ENCODE results near the gene SNCAIP.
"Not testable (repeated sequence)": the region's sequence is repeated elsewhere in the genome, so short reads cannot be mapped to it uniquely, and the experiment has no call there.

SNCAIP gene

DNA sequence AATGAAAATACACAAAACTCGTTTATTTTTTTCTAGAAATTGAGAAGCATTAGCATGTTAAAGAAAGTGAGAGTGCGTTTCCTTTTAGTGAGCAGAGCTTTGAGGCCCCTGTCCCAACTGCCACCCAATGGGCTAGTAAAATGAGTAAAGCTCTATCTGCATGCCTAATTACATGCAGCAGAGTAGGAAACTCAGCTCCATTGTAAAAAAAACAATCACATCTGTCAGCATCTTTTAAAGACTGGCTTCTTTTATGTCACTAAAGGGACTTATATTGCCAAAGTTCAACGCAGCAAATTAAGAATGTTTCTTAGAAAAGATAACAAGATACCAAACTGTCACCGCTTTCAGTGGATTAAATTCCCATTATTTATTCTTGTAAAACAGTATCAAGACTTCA is 154.0 kb downstream of the SNCAIP start:
- DNase-seq (ENCODE audit: low spot score), result no peak

DNA sequence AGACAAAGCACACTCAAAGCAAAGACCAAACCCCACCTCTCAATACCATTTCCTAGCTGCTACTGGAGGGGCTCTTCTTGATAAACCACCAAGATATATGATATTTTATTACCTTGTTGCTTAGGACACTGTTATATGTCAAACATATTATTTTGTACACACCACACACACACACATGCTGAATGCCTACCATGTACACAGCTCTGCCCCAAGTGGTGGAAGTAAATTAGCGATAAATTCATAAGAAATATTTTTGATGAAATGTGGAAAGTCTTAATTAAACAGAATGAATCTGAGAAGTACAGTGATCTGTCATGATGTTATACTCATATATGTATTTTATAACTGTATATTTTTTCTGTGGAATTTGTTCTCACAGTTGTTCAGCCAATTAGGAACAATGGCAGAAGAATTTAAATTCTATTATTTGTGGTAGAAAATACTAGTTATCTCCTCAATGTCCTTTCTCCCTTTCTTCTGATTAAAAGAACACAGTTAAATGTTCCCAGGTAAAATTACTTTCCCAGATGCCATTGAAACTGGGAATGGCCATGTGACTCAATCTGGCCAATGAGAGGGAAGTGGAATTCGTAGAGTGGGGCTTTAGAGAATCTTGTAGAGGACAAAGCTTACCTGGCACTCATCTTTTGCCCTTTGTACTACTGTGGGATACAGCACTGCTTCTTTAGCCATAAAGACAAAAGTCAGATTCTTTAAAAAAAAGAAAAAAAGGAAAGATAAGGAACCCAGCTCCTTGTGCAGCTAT is 156.5 kb downstream of the SNCAIP start:
- no peak for DNase-seq (ENCODE audit: low spot score)

DNA sequence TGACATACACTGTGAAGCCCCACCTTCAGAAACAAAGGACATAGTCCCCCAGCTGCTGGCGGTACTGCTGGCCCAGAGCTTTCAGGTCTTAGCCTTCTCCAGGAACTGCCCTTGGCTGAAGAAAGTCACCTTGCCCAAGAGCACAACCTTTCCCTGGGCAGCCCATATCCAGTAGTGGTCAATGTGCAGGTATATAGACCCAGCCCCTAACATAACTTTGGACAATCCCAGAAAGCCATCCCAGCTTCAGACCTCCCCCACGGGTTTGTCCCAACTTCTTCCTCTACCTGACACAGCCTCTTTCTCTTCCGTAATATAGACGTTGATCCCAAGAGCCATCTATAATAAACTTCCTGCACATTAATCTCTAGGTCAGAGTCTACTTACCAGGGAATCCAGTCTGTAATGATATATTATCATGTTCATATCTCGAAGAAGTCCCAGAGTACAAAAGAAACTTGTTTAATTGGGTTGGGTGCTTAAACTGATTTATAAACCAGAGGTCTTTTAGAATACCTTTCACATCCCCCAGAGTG is 157.4 kb downstream of the SNCAIP start:
- no peak for DNase-seq (ENCODE audit: low spot score)

DNA sequence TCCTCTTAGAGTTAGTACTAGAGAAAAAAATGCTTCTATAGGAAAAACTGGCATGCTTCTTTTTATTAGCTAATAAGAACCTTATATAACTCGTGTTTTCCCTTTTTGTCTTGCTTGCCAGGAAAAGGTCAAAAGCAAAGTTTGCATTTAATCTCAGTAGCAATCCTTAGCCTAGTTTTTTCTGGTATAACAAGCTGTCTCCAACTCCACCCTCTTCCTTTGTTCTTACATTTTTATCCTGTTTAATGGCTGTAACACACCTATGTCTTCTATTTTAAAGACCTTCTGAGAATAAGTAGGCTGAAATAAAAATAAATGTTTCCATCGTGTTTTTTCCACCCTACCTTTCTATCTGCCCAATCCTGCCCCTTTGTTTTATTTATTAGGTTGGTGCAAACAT is 158.3 kb downstream of the SNCAIP start:
- DNase-seq (ENCODE audit: low spot score), result no peak

DNA sequence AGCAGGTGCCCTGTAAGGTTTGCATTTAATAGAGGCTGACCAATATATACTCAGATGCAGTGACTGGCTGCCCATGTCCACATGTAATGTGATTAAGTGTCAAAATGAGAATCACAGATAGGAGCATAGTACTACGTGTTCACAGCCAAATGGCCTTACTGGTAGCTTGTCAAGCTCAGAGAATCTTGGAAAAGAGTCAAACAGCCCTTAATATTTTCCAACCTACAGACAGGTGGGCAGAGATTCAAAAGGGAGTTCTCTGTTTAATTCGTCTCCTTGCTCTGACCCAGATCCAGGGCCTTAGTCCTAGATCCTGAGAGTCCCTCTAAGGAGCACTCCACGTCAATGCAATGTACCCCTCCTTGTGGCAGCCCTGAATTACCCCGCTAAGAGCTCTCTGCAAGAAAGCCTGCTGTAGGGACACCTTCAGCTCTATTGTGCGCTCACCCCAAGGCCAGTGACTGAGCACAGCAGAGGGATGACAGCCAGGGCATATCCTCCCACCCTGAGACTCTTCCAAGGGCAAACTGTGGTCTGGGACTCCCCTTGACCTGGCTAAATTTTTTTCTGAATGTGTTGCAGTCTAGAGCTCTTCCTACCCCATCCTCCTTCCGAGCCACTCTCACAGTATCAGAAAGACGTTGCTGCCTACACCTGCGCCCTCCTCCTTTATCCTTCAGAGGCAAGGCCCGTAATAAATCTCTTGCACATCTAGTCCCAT is 159.2 kb downstream of the SNCAIP start:
- no peak for DNase-seq (ENCODE audit: low spot score)

DNA sequence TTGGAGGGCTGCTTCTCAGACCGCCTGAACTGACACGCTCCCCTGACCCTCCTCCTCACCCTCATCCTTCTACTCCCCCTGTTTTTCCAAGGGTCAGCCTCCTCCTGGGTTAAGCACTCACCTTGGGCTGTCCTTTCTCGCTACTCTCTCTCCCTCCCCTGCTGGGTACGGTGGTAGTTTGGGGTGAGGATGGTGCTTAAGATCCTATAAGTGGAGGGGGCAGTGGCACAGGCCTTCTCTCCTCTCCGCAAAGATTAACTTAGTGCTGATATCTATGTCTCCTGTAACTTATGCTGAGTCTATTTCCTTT is 159.7 kb downstream of the SNCAIP start:
- DNase-seq (ENCODE audit: low spot score), result no peak

DNA sequence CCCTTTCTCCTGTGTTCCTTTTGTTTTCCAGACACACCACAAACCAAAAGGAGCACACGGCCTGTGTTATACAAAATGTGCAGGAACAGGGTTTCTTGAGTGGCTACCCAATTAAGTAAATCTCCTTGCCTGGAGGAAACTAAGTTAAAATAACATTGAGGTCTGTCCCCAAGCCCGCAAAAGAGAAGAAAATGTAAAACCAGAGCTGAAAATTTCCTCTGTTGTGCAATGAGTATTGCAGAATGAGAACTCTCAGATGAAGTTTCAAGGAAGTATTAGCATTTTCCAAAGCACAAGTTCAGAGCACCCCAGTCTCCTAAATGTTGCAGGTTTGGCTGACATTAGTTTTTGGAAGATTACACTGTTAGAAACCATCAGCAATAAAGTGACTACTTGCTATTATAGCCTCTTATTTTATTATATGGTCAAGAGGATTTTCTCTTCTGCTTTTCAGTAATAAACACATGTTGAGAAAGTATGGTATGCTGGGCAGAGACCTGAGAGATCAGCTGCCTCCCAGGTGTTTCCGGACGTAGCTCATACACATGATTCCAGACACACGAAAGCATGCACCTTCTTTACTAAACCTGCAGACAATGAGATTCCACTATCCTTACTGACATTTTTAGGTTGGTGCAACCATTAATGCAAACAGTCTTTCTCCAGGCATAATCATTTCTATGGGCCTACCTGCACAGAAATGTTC is 161.3 kb downstream of the SNCAIP start:
- no peak for DNase-seq (ENCODE audit: low spot score)

DNA sequence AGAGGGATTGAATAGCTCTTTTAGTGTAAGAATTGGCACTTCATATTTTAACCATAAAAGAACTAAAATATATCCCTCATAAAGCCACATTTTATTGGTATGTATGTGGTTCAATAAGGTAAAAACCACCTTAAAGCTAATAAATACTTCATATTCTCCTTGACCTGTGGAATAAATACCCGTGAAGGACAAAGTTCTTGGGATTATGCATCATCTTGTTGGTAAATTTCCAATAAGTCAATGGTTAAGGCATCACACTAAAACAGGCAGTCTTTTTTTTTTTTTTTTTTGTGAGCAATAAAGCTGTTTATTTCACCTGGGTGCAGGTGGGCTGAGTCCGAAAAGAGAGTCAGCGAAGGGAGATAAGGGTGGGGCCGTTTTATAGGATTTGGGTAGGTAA is 161.9 kb downstream of the SNCAIP start:
- DNase-seq (ENCODE audit: low spot score), result no peak

DNA sequence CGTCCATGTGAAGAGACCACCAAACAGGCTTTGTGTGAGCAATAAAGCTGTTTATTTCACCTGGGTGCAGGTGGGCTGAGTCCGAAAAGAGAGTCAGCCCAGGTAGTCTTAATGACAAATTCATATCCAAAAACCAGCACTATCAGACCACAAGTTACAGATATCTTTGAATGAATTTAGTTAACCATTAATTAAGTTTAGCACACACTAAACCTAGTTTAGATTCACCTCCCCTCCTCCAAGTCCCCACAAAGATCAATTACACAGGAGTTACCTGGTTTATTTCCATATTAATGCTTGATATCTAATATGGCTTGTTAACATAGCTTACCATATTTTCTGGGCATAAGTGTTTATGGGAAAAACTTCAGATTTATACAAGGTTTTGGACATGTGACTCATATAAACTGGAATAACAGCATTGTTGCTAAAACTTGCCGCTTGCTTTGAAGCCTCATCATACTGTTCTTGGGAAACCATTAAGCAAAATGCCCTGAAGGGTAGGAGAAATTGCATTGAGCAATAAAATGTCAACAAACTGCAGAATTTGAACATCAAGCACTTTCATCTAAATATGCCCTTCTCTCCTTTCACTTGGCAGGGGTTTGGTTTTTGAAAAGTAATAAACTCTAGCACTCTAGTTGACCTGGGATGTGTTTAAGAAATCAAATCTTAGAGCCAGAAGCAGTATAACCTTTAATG is 166.9 kb downstream of the SNCAIP start:
- DNase-seq (ENCODE audit: low spot score), result no peak

DNA sequence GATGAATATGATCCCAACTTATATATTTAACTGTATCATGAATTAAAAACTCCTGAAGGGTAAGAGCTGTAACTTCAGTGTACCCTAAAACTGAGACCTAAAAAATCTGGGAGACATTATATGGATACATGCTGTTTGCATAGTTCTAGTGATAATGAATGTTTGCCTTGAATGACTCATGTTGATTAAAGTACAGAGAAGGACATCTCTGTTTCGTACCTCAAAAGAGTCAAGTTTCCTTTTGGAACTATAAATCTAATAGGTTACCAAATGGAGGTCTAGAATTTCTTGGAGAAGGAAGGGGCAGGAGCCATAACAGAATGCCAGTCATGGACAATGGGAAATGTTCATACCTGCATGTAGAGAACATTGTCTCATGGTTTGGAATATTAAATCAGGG is 168.1 kb downstream of the SNCAIP start:
- DNase-seq (ENCODE audit: low spot score), result no peak

DNA sequence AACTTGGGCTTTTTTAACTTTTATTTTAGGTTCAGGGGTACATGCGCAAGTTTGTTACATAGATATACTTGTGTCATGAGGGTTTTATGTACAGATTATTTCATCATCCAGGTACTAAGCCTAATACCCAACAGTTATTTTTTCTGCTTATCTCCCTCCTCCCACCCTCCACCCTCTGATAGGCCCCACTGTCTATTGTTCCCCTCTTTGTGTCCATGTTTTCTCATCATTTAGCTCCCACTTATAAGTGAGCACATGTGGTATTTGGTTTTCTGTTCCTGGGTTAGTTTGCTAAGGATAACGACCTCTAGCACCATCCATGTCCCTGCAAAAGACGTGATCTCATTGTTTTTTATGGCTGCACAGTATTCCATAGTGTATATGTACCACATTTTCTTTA is 172.1 kb downstream of the SNCAIP start:
- no peak for DNase-seq (ENCODE audit: low spot score)

DNA sequence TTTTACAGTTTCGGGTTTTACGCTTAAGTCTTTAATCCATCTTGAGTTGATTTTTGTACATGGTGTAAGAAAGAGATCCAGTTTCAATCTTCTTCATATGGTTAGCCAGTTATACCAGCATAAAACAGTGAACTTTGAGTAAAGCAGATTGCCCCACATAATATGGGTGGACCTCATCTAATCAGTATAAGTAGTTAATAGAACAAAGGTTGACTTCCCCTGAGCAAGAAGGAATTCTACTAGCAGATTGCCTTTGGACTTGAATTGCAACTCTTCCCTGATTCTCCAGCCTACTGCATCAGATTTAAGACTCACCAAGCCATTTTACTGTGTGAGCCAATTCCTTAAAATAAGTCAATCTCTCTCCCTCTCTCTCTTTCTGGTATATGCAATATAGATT is 173.2 kb downstream of the SNCAIP start:
- no peak for DNase-seq (ENCODE audit: low spot score)

DNA sequence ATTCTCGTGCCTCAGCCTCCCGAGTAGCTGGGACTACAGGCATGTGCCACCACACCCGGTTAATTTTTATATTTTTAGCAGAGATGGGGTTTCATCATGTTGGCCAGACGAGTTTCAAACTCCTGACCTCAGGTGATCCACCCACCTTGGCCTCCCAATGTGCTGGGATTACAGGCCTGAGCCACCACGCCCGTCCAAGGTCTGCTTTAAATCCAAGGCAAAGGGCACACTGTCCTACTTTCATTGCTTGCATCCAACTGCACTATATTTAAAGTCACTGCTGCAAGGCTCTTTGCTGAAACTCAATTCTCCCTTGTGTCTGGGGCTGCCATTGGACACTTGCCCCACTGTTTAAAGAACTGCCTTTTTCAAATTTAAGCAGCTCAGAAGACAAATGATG is 174.6 kb downstream of the SNCAIP start:
- DNase-seq (ENCODE audit: low spot score), result not testable (repeated sequence)

DNA sequence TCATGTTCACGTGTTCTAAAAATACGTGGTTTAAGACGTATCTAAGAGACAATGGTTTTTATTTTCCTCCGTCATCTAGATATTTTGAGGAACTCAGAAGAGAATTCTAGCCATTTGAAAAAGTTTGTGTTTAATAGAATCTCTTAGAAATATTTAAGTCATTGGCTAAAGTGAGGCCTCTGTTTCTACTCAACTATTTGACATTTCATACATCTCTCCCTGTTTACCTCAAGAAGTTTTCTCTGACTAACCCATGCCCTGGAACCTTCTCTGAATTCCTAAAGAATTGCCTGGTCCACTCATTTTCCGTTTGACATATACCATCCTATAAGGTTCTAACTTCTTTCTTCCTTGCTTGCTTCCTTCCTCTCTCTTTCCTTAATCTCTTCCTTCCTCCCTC is 178.7 kb downstream of the SNCAIP start:
- DNase-seq (ENCODE audit: low spot score), result no peak

DNA sequence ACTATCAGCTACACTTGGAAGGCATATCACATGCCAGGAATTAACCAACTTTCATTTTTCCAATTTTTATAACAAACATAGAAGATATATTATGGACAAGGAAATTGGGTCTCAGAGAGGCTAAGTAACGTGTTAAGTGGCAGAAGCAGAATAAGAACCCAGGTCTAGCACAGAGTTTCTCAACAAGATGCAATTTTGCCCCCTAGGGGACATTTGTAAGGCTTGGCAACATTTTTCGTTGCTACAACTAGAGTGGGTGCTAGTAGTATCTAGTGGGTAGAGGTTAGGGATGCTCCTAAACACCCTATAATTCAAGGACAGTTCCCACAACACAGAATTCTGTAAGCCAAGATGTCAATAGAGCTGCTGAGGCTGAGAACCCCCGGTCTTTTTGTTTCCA is 180.6 kb downstream of the SNCAIP start:
- no peak for DNase-seq (ENCODE audit: low spot score)

DNA sequence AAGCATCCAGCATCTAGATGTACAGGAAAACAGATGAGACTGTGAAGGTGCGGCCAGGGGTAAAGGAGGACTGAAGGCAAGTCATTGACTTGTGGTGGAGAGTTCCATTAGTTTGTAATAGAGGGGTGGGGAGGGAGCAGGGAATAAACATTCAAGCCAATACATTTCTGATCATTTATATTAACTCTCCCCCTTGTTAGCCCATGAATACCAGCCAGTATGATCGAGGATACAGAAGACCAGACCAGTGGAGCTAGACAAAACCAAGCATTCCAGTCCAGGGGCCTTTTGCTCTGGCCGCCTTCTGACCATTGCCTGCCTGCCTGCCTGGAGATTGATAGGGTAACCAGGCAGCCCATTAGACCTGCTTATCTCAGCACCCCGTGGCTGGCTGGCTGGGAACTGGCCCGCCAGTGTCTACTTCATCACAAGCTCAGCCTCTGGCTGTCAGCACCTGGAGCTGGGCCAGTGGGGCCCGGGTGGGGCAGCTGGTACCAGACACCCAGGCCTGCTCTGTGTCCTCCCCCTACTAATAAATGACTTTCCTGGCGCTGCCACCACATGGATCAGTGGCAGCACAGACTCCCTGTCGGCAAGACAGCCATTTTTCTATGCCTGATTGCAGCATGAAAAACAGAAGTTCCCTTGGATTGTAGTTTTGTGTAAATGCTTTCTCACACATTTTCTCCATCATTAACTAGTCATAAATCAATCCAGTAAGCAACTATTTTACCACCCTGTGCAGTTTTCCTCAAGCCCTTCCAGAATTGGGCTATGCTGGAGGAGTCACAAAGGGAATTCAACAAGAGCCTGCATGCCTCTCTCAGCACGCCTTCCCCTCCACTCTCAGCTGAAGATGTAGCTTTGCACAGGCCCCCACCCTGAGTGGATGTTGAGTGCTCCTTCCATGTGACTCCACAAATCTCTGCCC is 181.3 kb downstream of the SNCAIP start:
- DNase-seq (ENCODE audit: low spot score), result no peak

DNA sequence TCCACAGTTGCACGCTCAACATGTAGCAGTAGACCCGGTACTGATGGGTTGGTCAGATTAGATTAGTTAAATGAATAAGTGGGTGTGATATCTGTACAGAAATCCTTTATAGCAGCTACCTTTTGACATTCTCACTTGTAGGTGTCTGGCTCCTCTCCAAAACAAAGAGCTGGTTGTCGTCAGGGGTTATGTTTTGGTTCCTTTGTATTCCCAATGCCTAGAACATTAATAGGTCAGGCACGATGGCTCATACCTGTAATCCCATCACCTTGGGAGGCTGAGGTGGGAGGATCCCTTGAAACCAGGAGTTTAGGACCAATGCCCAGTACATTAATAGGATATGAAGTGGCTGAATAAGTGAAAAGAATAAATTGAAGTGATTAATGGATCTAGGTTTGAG is 182.1 kb downstream of the SNCAIP start:
- no peak for DNase-seq (ENCODE audit: low spot score)

DNA sequence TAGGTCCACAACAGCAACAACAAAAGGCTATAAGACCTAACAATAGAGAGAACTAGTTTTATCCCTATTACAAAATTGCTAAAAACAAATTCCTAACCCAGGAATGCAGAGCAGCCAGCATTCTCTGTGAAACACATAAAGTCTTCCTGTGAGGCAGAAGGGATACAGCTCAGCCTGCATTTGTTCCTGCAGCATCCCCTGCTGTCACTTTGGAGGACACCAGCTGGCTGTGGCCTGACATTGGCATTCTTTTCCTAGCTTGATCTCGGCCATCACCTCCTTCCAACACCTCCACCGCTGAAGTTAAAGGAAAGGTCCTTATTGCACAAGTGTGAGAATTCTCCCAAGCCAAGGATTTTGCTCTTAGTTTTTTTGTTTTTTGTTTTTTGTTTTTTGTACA is 186.1 kb downstream of the SNCAIP start:
- DNase-seq (ENCODE audit: low spot score), result no peak

DNA sequence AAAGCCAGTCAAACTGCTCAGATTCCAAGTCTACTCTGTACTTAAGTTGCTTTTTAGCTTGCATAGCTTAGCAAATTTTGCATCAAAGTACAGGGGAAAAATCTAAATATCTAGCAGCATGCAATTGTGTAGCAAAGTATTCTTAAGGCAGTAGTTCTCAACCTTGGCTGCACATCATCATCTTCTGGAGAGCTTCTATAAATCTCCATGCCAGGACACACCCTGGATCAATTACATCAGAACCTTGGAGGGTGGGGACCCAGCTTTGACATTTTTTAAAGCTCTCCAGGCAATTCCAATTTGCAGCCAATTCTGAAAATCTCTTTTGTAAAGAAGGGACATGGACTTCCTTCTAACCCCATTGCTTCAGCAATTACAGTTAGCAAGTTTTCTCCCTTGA is 187.5 kb downstream of the SNCAIP start:
- no peak for DNase-seq (ENCODE audit: low spot score)

DNA sequence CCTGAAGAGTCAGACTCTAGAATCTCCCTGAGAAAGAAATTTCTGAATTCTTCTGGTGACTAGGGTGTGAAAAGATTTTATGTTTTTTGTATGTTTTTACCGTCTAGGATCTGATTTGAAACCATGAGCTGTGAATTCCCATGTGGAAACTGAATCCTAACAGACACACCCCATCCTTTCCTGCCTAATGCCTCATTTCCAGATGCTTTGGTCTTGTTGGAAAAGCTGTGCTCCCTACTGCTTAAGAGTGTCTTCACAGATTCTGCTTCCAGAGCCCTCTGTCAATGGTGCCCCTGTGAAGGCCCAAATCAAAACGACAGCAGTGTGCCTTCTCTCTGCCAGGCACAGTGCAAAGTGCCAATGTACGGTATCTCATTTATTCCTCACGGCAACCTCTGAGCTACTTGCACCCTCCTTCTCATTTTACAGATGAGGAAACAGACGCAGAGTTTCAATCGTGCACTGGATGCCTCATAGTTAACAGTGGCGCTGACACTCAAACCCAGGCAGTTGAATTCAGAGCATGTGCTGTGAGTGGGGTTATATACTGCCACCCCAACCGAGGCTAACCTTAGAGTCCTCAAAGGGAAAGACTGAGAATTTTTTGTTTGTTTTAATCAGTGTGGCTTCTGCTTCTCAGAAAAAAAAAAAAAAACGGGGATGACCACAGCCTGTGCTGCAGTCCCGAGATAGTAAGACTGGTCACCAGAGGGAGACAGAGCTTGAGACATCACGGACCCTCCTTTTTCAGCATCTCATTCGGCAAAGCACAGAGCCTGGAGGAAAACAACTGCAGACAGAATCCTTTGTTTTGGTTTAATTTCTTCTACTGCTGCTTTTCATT is 188.4 kb downstream of the SNCAIP start:
- DNase-seq (ENCODE audit: low spot score), result peak; percentile 59

DNA sequence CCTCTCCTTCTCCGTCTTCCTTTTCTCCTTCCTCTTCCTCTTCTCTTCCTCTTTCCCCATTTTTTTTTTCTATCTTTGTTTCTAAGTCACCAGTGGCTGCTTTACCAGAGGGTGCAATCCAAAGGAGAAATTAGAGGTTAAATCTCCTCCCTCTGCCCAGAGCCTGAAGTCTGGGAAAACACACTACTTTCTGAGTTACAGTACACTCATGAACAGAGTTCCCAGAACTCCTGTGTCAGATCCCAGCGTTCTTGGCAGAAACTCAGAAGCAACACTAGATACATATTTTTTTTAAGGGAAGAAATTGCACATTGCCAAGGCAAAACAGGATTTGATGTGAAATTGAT is 189.0 kb downstream of the SNCAIP start:
- DNase-seq (ENCODE audit: low spot score), result no peak

All from hepatic stellate cell (primary cell).